A549 (cell line): ENCODE measurements around the gene LDLRAD3. TPM values are rescaled to one million over a fixed set of nuclear protein-coding genes. Genes with fewer than 3 reads are reported as not detected.

ENCODE experiments used
- ATAC-seq, 2 experiments: fragments of 200-7000 bp in 1 of 2; fragments of >200 bp in 1 of 2; cut with Nextera tagmentation in 1 of 2; cut with Tn5 transposase in 1 of 2; 3 replicates each; pipeline versions ENCODE4 v1.8.0 to v1.9.1; 2018 to 2020; ENCODE audit warnings: mild to moderate bottlenecking in 1 of 2, moderate library complexity in 1 of 2
- CTCF ChIA-PET: fragments of 300-600 bp; sonication (Branson Sonifier 250); formaldehyde crosslinking; extraction: SDS; loops from one replicate; lab custom pipeline; 2021; ENCODE audit warnings: antibody characterized with exemption, inconsistent platforms; lab: Yijun Ruan, JAX
- POLR2A ChIA-PET: fragments of 350-600 bp; formaldehyde crosslinking; extraction: SDS; loops from one replicate; lab custom pipeline; 2021; ENCODE audit warnings: antibody characterized with exemption, inconsistent platforms; lab: Yijun Ruan, JAX
- DNase-seq, 2 experiments: peaks; one replicate each; pipeline versions ENCODE4 v3.0.0 to v3.0.0-alpha.2; 2011 to 2016; ENCODE audit warnings: low read depth in 1 of 2, low spot score in 1 of 2
- FAIRE-seq: peaks from 2 replicates; lab custom pipeline; 2011; peaks lifted over from hg19 to GRCh38; lab: Jason Lieb, UNC
- H3K27ac ChIP-seq, 2 experiments: fragments of >200 bp; sonication (Bioruptor Twin); formaldehyde crosslinking; 3 replicates each; pipeline ENCODE4 v1.5.1; 2016 to 2017
- H3K4me1 ChIP-seq: fragments of >200 bp; sonication (Bioruptor Twin); formaldehyde crosslinking; 3 replicates; pipeline ENCODE4 v1.6.1; 2016
- H3K4me2 ChIP-seq: fragments of >200 bp; sonication (Bioruptor Twin); formaldehyde crosslinking; 3 replicates; pipeline ENCODE4 v1.6.1; 2016
- H3K4me3 ChIP-seq: fragments of >200 bp; sonication (Bioruptor Twin); formaldehyde crosslinking; 3 replicates; pipeline ENCODE4 v1.5.1; 2016
- H3K9me3 ChIP-seq: fragments of >200 bp; sonication (Bioruptor Twin); formaldehyde crosslinking; 3 replicates; pipeline ENCODE4 v1.6.1; 2016
- BHLHE40 ChIP-seq: IDR thresholded peaks from 2 replicates; pipeline ENCODE4 v1.6.1; 2012; ENCODE audit warnings: low read depth, low read length, inconsistent platforms
- CBX8 ChIP-seq: fragments of 200-600 bp; sonication (generic); IDR thresholded peaks from 2 replicates; pipeline ENCODE4 v1.6.1; 2016
- CEBPB ChIP-seq, 2 experiments: fragments of >200 bp in 1 of 2; sonication (Bioruptor Twin) in 1 of 2; formaldehyde crosslinking in 1 of 2; IDR thresholded peaks; 2 replicates each; pipeline ENCODE4 v1.6.1; 2012 to 2016
- EP300 ChIP-seq, 2 experiments: fragments of >200 bp; sonication (Bioruptor Twin); formaldehyde crosslinking; IDR thresholded peaks; 2 replicates in 1 of 2; 3 replicates in 1 of 2; pipeline ENCODE4 v1.6.1; 2016 to 2017
- HOXB5 ChIP-seq: fragments of 250-450 bp; sonication (Bioruptor Pico); IDR thresholded peaks from 2 replicates; pipeline ENCODE4 v1.5.0; 2020; ENCODE audit warnings: mild to moderate bottlenecking, moderate library complexity
- JUN ChIP-seq, 2 experiments: fragments of >200 bp; sonication (Bioruptor Twin); formaldehyde crosslinking; IDR thresholded peaks; 2 replicates in 1 of 2; 3 replicates in 1 of 2; pipeline ENCODE4 v1.6.1; 2016 to 2017
- MAFK ChIP-seq: fragments of 450-650 bp; IDR thresholded peaks from 2 replicates; pipeline ENCODE4 v1.6.1; 2014; ENCODE audit not compliant: partially characterized antibody
- MAZ ChIP-seq: fragments of 150-350 bp; IDR thresholded peaks from 2 replicates; pipeline ENCODE4 v1.6.1; 2014; ENCODE audit warnings: antibody characterized with exemption, low read depth, low read length, borderline replicate concordance
- MYC ChIP-seq: IDR thresholded peaks from 2 replicates; pipeline ENCODE4 v1.6.1; 2012; ENCODE audit warnings: mild to moderate bottlenecking, inconsistent platforms, low read length, improper control_type of control experiment, borderline replicate concordance
- PHF8 ChIP-seq: fragments of 200-600 bp; sonication (generic); IDR thresholded peaks from 2 replicates; pipeline ENCODE4 v1.6.1; 2016; ENCODE audit warnings: low read depth, mild to moderate bottlenecking, antibody characterized with exemption, moderate library complexity, borderline replicate concordance
- POLR2AphosphoS2 ChIP-seq: conservative IDR thresholded peaks from 2 replicates; pipeline ENCODE4 v1.6.1; 2012; ENCODE audit warnings: low read length, improper control_type of control experiment, inconsistent platforms
- RAD21 ChIP-seq, 2 experiments: fragments of >200 bp in 1 of 2; sonication (Bioruptor Twin) in 1 of 2; formaldehyde crosslinking in 1 of 2; IDR thresholded peaks in 1 of 2; conservative IDR thresholded peaks in 1 of 2; 2 replicates in 1 of 2; 3 replicates in 1 of 2; pipeline ENCODE4 v1.6.1; 2012 to 2018; ENCODE audit warnings: inconsistent platforms in 1 of 2
- RFX5 ChIP-seq: fragments of 450-650 bp; IDR thresholded peaks from 2 replicates; pipeline ENCODE4 v1.7.1; 2014; ENCODE audit warnings: antibody characterized with exemption, mild to moderate bottlenecking, moderate library complexity
- SMC3 ChIP-seq: fragments of >200 bp; sonication (Bioruptor Twin); formaldehyde crosslinking; IDR thresholded peaks from 3 replicates; pipeline ENCODE4 v1.6.1; 2018; ENCODE audit warnings: inconsistent platforms
- ZC3H11A ChIP-seq: fragments of 450-650 bp; IDR thresholded peaks from 2 replicates; pipeline ENCODE4 v1.6.1; 2014; ENCODE audit warnings: antibody characterized with exemption, mild to moderate bottlenecking
- WGBS: methylation state at CpG from one replicate; pipeline ENCODE4 v1.1.6; 2017; ENCODE audit errors: missing lambda C conversion rate; 5-methylcytosine and 5-hydroxymethylcytosine counted together
- polyA plus RNA-seq, 4 experiments: library from polyadenylated mRNA; depleted of rRNA in 3 of 4; stranded (reverse); fragments of >200 nt; fragmentation: RNase III in 1 of 4; extraction: RNeasy Plus Mini Kit Qiagen cat#74134 plus additional on column Dnase treatment in 1 of 4; gene quantifications; 2 replicates in 3 of 4; 3 replicates in 1 of 4; pipeline ENCODE4 v1.2.3, GENCODE V29; 2011 to 2017
- TF ChIP-seq, protein P1 (sequence below): fragments of 250-450 bp; sonication (Bioruptor Pico); IDR thresholded peaks from 2 replicates; pipeline ENCODE4 v1.5.0; 2021; ENCODE audit warnings: mild to moderate bottlenecking, moderate library complexity, borderline replicate concordance
- TF ChIP-seq, protein P2 (sequence below): fragments of 150-350 bp; IDR thresholded peaks from 2 replicates; pipeline ENCODE4 v1.6.1; 2014; ENCODE audit warnings: low read depth, mild to moderate bottlenecking, low read length
- TF ChIP-seq, protein P3 (sequence below): fragments of >200 bp; sonication (Bioruptor Twin); formaldehyde crosslinking; IDR thresholded peaks from 3 replicates; pipeline ENCODE4 v1.5.1; 2016
- TF ChIP-seq, protein P4 (sequence below): IDR thresholded peaks from 2 replicates; pipeline ENCODE4 v1.6.1; 2012
- TF ChIP-seq, protein P5 (sequence below): fragments of 250-450 bp; sonication (Bioruptor Pico); IDR thresholded peaks from 2 replicates; pipeline ENCODE4 v1.5.0; 2020; ENCODE audit warnings: low read depth, mild to moderate bottlenecking, moderate library complexity

Gene LDLRAD3
- polyA plus RNA-seq, 2 of the 4 experiments (the other 2 are of a cell fraction), result 10.5 to 13.2 TPM

DNA sequence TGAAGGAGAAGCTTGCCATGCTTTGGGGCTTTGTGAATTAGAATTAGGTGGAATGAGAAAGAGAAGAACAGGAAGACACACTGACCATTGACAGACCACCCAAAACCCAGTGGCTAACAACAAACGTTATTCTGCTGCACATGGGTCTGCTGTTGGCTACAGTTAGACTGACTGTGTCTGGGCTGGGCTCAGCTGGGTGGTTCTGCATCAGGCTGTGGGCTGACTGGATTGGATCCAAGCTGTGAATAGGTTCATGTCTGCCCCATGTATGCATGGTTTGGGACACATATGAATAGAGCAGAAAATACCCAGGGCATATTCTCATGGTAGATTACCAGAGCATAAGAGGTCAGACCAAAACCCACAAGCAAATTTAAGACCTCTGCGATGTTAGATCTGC lies 11.7 kb upstream of the LDLRAD3 start:
- H3K27ac ChIP-seq, result no peak overlapping the region
- POLR2A ChIA-PET, result no interaction called here
- TF ChIP-seq RAD21 (conservative IDR thresholded peaks at IDR 0.05 in 1 of 2, IDR thresholded peaks at IDR 0.05 in 1 of 2), result no peak
- no peak for TF ChIP-seq EP300 (IDR thresholded peaks at IDR 0.05)
- TF ChIP-seq HOXB5 (CRISPR knock-in tag), result no peak
- no peak for TF ChIP-seq BHLHE40
- no peak for TF ChIP-seq JUN (IDR thresholded peaks at IDR 0.05)
- TF ChIP-seq, protein P1, sequence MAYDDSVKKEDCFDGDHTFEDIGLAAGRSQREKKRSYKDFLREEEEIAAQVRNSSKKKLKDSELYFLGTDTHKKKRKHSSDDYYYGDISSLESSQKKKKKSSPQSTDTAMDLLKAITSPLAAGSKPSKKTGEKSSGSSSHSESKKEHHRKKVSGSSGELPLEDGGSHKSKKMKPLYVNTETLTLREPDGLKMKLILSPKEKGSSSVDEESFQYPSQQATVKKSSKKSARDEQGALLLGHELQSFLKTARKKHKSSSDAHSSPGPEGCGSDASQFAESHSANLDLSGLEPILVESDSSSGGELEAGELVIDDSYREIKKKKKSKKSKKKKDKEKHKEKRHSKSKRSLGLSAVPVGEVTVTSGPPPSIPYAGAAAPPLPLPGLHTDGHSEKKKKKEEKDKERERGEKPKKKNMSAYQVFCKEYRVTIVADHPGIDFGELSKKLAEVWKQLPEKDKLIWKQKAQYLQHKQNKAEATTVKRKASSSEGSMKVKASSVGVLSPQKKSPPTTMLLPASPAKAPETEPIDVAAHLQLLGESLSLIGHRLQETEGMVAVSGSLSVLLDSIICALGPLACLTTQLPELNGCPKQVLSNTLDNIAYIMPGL, result no peak
- TF ChIP-seq SMC3, result no peak
- no peak for TF ChIP-seq MYC
- TF ChIP-seq CBX8, result no peak
- TF ChIP-seq, protein P2, sequence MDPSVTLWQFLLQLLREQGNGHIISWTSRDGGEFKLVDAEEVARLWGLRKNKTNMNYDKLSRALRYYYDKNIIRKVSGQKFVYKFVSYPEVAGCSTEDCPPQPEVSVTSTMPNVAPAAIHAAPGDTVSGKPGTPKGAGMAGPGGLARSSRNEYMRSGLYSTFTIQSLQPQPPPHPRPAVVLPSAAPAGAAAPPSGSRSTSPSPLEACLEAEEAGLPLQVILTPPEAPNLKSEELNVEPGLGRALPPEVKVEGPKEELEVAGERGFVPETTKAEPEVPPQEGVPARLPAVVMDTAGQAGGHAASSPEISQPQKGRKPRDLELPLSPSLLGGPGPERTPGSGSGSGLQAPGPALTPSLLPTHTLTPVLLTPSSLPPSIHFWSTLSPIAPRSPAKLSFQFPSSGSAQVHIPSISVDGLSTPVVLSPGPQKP, result no peak
- TF ChIP-seq RFX5, result no peak
- TF ChIP-seq, protein P3, sequence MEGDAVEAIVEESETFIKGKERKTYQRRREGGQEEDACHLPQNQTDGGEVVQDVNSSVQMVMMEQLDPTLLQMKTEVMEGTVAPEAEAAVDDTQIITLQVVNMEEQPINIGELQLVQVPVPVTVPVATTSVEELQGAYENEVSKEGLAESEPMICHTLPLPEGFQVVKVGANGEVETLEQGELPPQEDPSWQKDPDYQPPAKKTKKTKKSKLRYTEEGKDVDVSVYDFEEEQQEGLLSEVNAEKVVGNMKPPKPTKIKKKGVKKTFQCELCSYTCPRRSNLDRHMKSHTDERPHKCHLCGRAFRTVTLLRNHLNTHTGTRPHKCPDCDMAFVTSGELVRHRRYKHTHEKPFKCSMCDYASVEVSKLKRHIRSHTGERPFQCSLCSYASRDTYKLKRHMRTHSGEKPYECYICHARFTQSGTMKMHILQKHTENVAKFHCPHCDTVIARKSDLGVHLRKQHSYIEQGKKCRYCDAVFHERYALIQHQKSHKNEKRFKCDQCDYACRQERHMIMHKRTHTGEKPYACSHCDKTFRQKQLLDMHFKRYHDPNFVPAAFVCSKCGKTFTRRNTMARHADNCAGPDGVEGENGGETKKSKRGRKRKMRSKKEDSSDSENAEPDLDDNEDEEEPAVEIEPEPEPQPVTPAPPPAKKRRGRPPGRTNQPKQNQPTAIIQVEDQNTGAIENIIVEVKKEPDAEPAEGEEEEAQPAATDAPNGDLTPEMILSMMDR, result no peak
- TF ChIP-seq, protein P4, sequence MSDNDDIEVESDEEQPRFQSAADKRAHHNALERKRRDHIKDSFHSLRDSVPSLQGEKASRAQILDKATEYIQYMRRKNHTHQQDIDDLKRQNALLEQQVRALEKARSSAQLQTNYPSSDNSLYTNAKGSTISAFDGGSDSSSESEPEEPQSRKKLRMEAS, result no peak
- TF ChIP-seq MAZ, result no peak
- TF ChIP-seq ZC3H11A, result no peak
- TF ChIP-seq, protein P5, sequence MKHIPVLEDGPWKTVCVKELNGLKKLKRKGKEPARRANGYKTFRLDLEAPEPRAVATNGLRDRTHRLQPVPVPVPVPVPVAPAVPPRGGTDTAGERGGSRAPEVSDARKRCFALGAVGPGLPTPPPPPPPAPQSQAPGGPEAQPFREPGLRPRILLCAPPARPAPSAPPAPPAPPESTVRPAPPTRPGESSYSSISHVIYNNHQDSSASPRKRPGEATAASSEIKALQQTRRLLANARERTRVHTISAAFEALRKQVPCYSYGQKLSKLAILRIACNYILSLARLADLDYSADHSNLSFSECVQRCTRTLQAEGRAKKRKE (CRISPR knock-in tag), result no peak
- no peak for FAIRE-seq
- CTCF ChIA-PET, result interaction anchor here (0.8 kb wide), 1 partner anchor 110 kb away, joined by 4 read pairs; no protein-coding TSS in a partner anchor
- no peak overlapping the region for H3K4me2 ChIP-seq
- H3K9me3 ChIP-seq, result 0 out of 3 replicates have a peak, but pooled peaks cover 4% of the 10 kb centered on the region
- 46% methylated on average over 2 of the region's 2 CpGs for WGBS
- H3K4me1 ChIP-seq, result peaks cover 13% of the 10 kb centered on the region
- no peak overlapping the region for H3K4me3 ChIP-seq
- DNase-seq, result no peak
- ATAC-seq, result no peak

DNA sequence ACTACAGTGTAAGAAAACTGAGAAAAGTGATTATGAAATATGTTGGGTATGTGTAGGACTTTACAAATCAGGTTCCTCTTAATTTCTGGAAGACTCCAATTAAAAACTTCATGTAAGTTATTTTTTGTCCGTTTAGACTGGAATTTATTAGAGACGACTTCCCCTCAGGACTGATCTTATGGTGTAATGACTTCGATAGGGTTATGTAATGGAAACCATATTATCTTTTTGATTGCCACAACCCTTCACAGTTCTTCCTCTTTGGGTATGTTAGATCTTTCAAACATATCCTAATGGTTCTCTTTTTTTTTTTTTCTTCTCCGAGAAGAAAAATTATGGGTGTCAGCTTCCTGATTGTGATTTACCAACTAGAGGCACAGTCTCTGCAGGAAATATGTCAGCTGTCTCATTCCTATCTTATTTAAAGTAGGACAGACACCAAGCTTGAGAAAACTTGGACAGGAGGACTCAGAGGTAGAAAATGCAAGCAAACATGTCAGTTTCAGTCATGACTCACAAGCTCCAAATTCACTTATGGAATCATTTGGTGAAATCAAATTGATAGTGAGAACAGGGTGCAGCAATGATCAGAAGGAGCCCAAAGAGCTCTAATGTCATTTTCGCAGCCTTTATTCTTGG lies 11.1 kb upstream of the LDLRAD3 start:
- ATAC-seq (no peak), FAIRE-seq (no peak), DNase-seq (no peak)
- H3K4me3 ChIP-seq, result no peak overlapping the region
- ChIA-PET CTCF (interaction anchor here (0.7 to 1.0 kb wide), 3 partner anchors 16 to 199 kb away, joined by 3 read pairs; no protein-coding TSS in a partner anchor), POLR2A (no interaction called here)
- peaks cover 7% of the 10 kb centered on the region for H3K4me1 ChIP-seq
- TF ChIP-seq CBX8 (no peak), PHF8 (no peak), CEBPB (IDR thresholded peaks at IDR 0.05) (no peak), MAFK (no peak), POLR2AphosphoS2 (no peak), JUN (IDR thresholded peaks at IDR 0.05) (no peak), MAZ (no peak), SMC3 (no peak)
- TF ChIP-seq, protein P5 (CRISPR knock-in tag), result no peak
- TF ChIP-seq, protein P2, result no peak
- no peak overlapping the region for H3K4me2 ChIP-seq
- H3K27ac ChIP-seq, result no peak overlapping the region
- WGBS, result 63% methylated on average over 5 of the region's 5 CpGs
- H3K9me3 ChIP-seq, result 0 out of 3 replicates have a peak, but pooled peaks cover 4% of the 10 kb centered on the region
